ENCODE results near the gene SCN5A. TPM values are rescaled to one million over a fixed set of nuclear protein-coding genes. Genes with fewer than 3 reads are reported as not detected.

SCN5A gene
- polyA plus RNA-seq, 1 of the 3 experiments (the other 2 are of a cell fraction) = 0.18 TPM

GRCh38 chr3:38630070-38630469 is 19.4 kb downstream of the SCN5A start:
- no peak for DNase-seq
- no peaks in the 10 kb centered on the region for H4K20me1 ChIP-seq (ENCODE audit: insufficient read depth)
- no peaks in the 10 kb centered on the region for H3K9me3 ChIP-seq
- no peak overlapping the region for H2AFZ ChIP-seq (ENCODE audit: low read depth)
- 65% methylated on average over 8 of the region's 8 CpGs for WGBS (ENCODE audit: low lambda C conversion rate)
- no peak overlapping the region for H3K4me3 ChIP-seq (ENCODE audit: low read depth in 2 of 2, low read length in 1 of 2)
- CTCF ChIA-PET = interaction anchor here (1.2 to 12.8 kb wide), 5 partner anchors 22 to 134 kb away, joined by 4 to 62 read pairs (median 11); partner anchors contain the start of gene EXOG
- POLR2A ChIA-PET = no interaction called here
- H3K4me1 ChIP-seq (ENCODE audit: control insufficient read depth in 1 of 2, insufficient read depth in 2 of 2, low read depth in 1 of 2, low read length in 1 of 2) = peaks cover 0 to under 1% of the 10 kb centered on the region in 2 experiments; a peak in 1 of 4 replicates
- H3K4me2 ChIP-seq = no peak overlapping the region
- H3K9ac ChIP-seq = no peak overlapping the region
- H3K27ac ChIP-seq (ENCODE audit: low read depth in 2 of 2, low read length in 1 of 2) = no peak overlapping the region
- H3K79me2 ChIP-seq (ENCODE audit: insufficient read depth) = no peaks in the 10 kb centered on the region
- no peaks in the 10 kb centered on the region for H3F3A ChIP-seq (replicated peaks; ENCODE audit: insufficient read depth)
- H3K27me3 ChIP-seq (ENCODE audit: insufficient read depth) = no peaks in the 10 kb centered on the region
- H3K36me3 ChIP-seq (replicated peaks in 1 of 2; ENCODE audit: control insufficient read depth in 1 of 2, insufficient read depth in 2 of 2, low read length in 1 of 2) = no peaks in the 10 kb centered on the region
- no peak for TF ChIP-seq USF2 (IDR thresholded peaks at IDR 0.05; ENCODE audit: borderline replicate concordance, low read depth, low read length)
- no peak for TF ChIP-seq EP300 (IDR thresholded peaks at IDR 0.05; ENCODE audit: borderline replicate concordance in 1 of 2, low read depth in 1 of 2, low read length in 1 of 2)
- TF ChIP-seq ZBTB33 (IDR thresholded peaks at IDR 0.05; ENCODE audit: borderline replicate concordance, low read depth) = no peak
- no peak for TF ChIP-seq NRF1 (IDR thresholded peaks at IDR 0.05; ENCODE audit: low read depth, low read length)
- TF ChIP-seq TCF12 (IDR thresholded peaks at IDR 0.05) = no peak
- TF ChIP-seq SMC3 (IDR thresholded peaks at IDR 0.05; ENCODE audit: low read depth, low read length) = no peak
- TF ChIP-seq POLR2AphosphoS5 (IDR thresholded peaks at IDR 0.05; ENCODE audit: low read depth, low read length) = no peak
- TF ChIP-seq RFX5 (IDR thresholded peaks at IDR 0.05; ENCODE audit: low read length) = no peak
- TF ChIP-seq TAF1 (IDR thresholded peaks at IDR 0.05; ENCODE audit: borderline replicate concordance, low read depth, low read length) = no peak
- TF ChIP-seq RCOR1 (IDR thresholded peaks at IDR 0.05; ENCODE audit: low read length) = no peak
- TF ChIP-seq GATA2 (CRISPR knock-in tag; IDR thresholded peaks at IDR 0.05) = no peak
- no peak for TF ChIP-seq GABPA (IDR thresholded peaks at IDR 0.05; ENCODE audit: low read depth)
- TF ChIP-seq NFIC (IDR thresholded peaks at IDR 0.05; ENCODE audit: borderline replicate concordance) = no peak
- no peak for TF ChIP-seq MXI1 (IDR thresholded peaks at IDR 0.05; ENCODE audit: low read depth, low read length)
- TF ChIP-seq JUND (IDR thresholded peaks at IDR 0.05) = no peak
- no peak for TF ChIP-seq IRF3 (IDR thresholded peaks at IDR 0.05; ENCODE audit: low read depth, low read length)
- H3K9me2 ChIP-seq = no peaks in the 10 kb centered on the region

All from SK-N-SH (cell line).